GM19467 (cell line): ENCODE measurements around the gene TXNDC2.
A peak's percentile ranks its signal among the peaks of the same experiment; 100 is the strongest.
"Not testable (repeated sequence)": the region's sequence is repeated elsewhere in the genome, so short reads cannot be mapped to it uniquely, and the experiment has no call there.

Experiments used
- ATAC-seq: cut with Tn5 transposase; IDR thresholded peaks from one replicate; pipeline ENCODE4 v1.9.1; 2021; ENCODE audit warnings: mild to moderate bottlenecking, moderate library complexity; ENCODE audit not compliant: unreplicated experiment

The TXNDC2 gene

DNA sequence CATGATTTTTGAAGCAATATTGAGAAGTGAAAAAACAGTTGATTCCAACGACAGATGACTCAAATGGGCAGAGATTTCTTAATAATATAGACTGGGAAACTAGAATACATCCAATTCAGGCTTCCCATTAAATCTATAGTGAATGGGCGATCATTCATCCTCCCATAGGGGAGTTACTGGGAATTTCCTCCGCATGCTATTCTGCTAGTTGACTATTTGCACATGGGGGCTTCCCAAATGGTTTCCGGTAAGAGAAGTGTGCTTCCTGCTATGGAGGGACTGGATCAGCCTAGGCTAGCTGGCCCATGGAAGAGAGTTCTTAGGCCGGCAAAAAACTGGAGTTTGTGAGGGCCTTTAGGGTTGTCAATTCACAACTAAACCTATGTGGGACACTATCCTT is 25.5 kb downstream of the TXNDC2 start:
- no peak for ATAC-seq

DNA sequence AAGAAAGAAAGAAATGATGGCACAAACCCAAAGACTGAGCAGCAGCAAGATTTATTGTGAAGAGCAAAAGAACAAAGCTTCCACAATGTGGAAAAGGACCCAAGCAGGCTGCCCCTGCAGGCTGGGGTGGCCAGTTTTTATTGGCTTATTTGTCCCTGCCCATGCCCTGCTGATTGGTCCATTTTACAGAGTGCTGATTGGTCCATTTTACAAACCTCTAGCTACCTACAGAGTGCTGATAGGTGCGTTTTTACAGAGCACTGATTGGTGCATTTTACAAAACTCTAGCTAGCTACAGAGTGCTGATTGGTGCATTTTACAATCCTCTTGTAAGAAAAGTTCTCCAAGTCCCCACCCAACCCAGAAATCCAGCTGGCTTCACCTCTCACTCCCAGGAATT is 26.5 kb downstream of the TXNDC2 start:
- not testable (repeated sequence) for ATAC-seq

DNA sequence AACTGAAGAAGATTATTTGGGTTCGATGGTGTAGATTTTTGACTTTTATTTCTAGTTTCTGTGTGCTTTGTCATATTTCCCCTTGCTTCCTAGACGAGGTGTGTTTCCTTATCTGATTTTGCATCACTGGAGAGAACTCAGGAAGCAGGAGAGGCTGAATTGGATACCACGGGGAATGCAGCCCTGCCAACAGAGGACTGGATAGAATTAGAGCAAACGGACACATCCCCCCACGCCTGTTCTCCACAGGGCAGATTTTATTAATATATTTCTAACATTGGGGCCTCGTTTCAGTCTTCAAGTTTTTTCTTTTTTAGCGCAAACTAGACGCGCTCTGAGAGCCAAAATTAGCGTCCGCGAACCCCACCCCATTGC is 27.4 kb downstream of the TXNDC2 start:
- no peak for ATAC-seq

DNA sequence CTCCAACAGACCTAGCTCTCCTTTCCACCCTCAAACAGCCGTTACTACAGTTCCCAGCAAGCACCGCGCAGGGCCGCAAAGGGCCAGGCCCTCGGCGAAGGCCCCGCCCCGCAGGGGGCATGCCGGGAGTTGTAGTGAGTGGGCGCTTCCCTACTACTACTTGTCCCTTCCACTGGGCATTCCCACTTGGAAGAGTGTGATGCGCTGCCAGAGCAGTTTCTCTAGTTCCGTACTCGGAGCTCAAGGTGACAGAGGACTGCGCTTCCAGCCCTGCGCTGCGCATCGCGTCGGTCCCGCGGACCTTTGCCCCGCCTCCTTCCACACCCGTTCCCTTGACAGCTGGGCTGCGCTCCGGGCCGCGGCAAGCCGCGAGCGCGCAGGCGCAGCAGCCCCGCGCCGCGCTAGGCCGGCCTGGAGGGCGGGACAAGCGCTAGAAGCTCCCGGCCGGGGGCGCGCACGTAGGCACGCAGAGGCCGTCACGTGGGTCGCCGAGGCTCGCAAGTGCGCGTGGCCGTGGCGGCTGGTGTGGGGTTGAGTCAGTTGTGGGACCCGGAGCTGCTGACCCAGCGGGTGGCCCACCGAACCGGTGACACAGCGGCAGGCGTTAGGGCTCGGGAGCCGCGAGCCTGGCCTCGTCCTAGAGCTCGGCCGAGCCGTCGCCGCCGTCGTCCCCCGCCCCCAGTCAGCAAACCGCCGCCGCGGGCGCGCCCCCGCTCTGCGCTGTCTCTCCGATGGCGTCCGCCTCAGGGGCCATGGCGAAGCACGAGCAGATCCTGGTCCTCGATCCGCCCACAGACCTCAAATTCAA is 28.0 kb downstream of the TXNDC2 start, which contains the start of gene VAPA:
Gene VAPA (plus strand): TSS at position 491 of the 808 bp plus-strand sequence. CDS start 241 bp downstream, at position 732.
- ATAC-seq = peak; percentile 79

DNA sequence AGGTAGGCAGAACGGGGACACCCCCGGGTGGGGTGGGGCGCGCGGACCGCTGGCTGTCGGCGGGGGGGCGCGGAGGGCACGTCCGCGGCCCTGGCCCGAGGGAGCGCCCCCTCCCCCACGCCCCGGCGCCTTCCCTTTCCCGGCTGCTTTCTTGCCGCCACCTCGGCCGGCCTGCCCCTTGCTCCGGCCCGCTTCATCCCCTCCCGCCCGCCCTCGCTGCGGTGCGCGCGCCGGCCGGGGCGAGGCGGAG is 28.5 kb downstream of the TXNDC2 start:
- peak; percentile 21 for ATAC-seq

DNA sequence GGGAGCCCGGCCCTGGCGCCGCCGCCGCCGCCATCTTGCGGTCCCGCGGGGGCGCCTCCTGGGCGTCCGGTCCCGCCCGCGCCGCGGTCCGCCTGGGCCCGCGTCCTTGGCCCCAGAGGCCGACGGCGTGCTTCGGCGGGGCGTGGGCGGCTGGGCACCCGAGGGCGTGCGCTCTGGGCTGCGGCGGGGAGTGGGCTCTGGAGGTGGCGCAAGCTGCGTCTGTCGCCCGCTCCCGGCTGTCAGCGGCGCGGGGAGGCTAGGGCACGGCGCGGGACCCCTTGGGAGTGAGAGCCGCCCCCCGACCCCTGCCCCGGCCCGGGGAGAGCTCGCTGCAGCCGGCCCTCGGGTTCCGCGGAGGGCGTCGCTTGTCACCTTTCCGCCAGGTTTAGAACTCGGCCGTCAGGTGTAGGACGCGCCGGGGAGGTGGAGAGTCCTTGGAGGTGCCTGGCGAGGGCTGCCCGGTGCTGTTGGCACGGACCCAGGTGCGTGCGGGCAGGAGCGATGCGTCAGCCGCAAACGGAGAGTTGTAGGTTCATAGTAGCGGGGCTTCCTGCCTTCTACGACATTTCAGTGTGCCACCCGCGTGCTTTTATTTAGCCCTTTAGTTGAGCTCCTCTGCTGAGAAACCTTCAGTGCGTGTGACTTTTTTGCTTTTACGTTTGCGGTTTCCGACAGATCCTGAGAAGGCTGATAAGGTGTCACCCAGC is 29.0 kb downstream of the TXNDC2 start:
- peak; percentile 22 for ATAC-seq

DNA sequence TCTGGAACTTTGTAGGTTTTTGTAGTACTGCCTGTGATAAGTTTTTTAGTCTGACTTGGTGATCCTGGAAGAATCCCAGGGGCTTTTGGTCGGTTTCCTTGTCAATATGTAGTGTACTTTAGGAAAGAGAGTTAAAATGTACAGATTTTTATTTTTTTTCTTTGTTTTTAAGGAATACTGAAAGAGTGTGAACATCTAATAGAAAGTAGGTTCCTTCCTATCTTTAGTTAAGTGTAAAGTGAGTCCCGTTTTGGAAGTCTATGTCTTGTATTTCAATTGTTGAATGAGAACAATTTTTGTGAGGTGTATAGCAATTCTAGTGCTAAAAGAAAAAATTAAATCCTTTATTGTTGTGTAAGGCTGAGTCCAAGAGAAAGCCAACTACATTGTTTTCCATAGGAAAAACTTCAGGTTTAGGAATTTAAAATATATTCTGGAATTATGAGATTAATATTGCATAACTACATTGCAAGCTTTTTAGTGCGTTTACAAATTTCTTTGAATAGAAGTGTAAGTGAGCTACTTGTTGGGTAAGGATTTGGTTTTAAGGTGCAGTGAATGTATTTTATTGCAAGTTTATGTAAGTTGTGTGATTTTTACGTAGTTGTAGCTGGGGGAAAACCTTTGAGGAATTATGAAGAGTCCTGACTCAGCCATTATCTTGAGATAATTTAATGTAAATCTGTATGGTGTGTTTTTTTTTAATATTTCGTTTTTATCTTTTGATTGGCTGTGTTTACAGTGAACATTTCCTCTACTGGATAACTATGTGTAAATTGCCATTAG is 29.7 kb downstream of the TXNDC2 start:
- ATAC-seq = no peak

DNA sequence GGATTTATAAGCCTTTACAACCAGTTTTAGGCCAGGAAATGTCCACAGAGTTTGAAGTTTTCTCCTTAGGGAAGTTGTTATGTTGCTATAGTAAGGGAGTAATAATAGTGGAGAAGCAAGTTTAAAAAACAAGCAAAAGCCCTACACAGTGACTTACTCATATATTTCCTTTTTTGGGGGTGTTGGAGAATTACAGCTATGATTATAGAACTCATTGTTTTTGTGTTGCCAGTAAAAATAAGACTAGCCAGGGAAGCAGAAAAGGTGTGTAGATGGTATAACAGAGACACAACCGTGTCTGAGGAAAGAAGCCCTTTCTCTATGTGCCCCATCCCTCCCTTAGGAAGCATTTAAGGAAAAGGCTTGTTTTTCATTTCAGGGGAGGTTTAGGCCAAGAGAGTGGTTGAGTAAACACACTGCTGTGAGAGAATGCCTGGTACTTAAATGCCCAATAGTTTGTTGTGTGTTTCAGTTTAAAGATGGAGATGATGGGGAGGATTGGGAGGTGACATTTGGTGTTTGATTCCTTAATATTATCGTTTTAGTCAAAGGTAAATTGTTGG is 30.4 kb downstream of the TXNDC2 start:
- no peak for ATAC-seq

DNA sequence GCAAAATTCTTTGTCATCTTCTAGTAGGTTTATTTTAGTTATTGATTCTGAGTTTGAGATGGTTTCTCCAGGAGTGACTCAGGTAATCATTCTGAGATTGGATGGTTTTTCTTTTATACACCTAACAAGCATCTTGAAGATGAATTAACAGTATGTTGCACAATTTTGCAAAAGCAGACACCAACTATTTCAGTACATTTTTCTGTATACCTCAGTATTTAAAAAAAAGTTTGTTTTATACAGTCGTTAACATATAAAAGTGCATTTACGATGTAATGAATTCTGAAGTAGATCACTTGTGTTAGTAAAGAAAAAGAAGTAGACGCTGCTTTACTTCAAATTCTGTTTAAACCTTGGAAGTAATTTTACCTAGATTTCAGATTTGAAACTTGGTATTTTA is 31.0 kb downstream of the TXNDC2 start:
- ATAC-seq = no peak

DNA sequence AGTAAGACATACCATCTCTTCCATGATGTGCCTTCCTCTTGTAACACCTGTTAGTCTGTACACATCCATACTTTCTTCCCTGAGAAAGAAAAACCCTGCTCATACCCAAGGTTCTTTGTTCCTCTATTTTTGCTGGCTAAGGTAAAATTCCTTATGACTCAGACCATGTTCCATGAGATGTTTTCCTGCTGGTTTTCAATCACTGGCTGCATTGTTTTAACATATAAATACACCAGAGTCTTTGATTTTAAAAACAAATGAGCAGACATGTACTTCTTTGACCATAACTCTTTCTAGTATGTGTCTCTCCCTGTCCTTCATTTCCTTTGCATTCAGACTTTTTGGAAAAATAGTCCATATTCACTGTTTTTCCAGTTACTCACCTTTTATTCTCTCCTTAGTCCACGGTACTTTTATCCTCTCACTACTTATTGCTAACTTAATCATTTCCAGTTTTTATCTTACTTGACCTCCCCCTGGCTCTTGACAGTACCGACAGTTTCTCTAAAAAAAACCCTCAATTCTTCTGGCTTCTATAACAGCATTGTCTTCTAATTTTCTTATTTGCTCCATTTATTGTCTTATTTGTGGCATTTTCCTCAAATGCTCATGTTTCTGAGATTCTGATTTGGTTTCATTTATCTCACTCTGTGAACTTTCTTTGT is 32.4 kb downstream of the TXNDC2 start:
- ATAC-seq = no peak

DNA sequence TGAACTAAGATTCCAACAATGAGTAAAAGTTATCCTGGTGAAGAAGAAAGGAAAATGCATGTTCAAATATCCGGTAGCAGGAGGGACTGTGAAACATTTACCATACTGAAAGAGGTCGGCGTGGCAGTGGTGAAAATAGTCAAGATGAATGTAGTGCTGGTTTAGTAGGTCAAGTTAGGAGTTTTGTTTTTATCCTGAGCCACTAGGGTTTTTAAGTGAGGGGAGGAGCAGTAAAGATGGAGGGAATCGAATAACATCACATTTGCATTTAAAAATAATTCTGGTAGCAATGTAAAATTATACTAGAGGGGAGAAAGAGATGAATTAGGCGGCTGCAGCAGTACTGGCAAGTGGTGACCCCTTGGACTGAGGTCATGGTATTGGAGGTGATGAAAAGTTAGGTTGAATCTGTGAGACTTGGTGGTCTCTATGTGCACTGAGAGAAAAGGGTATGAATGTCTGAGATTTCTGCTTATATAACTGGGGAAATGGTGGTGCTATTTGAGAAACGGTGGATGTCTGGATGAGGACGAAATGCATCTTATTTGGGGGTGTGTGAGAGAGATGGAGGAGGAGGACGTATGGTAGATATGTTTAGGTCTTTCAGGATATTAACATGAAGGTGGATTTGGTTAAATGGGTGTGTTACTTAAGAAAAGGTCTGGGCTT is 33.9 kb downstream of the TXNDC2 start:
- no peak for ATAC-seq

DNA sequence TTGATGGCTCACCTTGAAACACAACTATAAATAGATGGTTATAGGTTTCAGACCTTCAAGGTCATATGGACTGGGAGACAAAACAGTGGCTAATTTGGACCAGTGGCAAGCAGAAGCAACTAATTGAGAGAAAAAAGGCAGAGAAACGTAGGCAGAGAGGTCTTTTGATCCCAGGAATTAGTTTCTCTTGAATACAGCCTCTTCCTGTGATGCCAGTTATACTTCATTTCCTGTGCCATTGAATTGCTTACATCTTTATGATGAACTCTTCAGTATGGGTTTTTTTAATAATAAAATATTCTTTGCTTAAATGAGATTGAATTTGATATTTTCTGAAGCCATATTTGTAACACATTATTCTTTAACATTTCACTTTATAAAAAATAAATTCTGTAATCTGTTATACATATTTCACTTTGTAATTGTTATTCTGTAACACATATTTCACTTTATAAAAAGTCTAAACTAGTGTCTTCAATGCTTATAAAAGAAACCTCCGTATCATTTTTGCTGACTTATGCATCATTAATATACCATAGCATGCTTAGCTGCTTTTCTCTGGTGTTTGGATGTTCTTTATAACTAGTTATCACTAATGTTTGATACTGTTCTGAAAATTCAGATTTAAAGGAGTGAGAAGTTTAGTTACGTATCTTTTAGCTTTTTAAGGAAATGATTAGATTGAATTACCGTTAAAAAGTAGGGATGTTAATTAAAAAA is 37.0 kb downstream of the TXNDC2 start:
- ATAC-seq = no peak

DNA sequence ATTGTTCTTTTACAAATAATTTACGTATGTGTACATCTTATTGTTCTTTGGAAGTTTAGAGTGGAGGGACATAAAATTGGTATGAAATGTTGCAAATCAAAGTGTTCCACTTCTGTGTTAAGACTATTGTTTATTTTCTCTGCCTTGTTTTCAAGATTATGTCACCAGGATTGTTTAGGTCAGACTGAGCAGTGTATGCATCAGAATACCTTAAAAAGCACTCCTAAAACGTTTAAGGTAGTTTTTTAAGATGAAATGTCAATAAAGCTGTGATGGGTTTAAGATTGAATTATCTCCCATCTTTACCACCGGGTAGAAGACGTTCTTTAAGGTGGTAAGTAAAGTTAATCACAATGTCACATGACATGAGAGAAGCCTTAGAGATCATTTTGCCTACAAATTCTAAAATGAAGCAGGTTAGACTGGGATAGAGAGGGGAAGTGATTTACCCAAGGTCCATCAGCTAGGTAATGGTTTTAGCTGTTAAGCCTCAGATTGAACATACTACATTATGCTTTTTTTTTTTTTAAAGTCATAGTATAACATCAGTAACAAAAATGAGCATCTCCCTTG is 38.7 kb downstream of the TXNDC2 start:
- ATAC-seq = no peak

DNA sequence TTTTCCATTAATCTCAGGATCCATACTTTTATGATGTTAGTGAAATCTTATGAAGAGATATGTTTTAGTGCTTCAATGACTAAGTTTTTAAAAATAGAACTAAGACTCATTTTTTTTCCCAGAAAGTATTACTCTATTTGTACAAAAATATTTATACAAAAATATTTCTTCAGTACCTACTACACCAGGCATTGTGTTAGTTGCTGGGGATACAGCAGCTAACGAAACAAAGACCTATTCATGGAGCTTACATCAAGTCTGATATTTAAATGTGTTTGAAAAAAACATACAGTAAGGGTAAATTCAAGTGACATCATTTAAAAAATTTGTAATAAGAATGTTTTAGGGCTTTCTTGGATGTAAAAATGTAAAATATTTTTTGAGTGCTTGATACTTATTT is 39.6 kb downstream of the TXNDC2 start:
- no peak for ATAC-seq

DNA sequence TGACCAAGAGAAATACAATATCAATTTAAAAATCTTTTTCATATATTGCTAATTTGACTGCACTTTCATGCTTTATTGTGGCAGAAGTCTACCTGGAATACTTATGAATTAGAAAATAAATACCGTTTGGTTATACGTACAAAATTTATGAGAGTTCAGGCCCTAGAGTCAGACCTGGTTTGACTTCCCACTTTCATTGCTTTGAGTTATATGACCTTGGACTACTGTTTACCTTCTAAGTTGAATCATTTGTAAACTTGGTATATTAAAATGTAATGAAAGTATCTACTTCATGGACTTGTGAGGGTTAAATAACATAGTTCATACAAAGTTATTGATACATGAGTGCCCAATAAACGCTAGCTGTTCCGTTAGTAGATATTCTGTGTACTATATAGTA is 40.0 kb downstream of the TXNDC2 start:
- ATAC-seq = no peak

DNA sequence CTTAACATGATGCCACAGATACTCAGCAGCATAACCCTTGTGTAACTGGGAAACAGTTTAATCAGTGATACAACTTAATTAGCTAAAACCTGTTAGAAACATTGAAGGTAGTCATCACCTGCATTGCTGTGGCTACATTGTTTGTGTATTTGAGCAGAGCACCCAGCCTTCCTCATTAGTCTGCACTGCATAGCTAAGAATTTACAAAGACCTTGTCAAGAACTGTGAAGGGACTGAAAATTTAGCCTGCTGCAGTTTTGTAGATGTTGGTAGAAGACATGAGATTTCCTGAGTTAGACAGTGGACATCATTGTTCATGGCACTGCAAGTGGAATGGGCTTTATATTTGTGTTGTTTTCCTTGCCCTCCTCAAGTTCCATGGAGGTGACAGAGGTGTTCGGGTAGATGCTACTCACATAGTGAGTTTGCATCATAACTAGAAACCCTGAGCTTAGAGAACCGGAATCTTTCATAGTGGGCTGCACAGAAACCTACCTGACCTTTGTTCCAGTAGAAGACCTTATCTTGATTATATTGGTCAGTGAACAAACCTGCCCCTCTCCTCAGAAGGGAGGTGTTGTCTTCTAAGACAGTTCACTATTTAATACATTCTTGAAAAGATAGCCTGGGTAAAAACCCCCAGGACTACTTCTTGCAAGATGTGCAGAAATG is 40.6 kb downstream of the TXNDC2 start:
- ATAC-seq = no peak

DNA sequence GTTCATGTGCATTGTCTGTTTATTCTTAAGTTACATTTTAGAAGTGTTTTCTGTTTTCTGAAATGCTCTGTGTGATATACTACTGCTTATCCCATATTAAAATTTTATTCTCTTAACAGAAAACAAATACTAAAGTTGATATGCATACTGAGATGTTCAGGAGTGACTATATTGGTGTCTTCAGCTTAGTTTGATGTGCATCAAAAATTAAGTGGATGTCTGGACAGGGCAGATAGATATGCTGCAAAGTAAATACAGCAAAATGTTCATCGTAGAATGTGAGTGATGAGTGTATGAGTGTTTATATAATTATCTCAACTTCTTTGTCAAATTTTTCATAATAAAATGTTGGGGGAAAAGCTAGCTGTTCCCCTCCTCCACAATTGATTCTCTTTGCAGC is 41.2 kb downstream of the TXNDC2 start:
- ATAC-seq = no peak

DNA sequence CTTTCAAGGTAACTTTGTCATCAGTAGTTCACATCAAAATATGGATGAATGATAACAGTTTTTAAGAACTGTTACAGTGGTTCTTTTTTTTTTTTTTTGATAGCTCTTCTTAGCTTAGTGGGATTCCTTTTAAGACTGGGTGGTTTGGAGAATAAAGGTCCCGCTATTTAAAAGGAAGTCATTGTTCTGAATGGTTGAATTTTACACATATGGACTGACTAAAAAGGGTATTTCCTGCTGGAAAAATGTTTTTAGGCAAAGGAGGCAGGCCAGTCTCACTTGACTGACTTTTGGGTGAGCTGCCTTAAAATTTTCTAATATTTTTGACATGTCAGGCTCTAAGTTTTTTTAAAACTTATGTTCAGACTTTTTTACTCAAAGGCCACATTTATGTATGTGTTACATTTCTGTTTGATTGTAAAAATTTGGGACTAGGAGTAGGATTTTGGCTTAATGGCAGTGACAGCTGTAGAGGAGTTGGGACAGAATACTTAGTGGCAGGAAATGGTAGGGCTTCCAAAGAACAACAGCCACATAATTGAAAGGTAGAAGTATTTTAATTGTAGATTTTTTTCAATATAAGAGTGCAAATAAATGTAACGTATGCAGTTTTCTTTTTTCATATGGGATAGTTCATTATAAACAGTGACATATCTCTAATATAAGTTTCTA is 41.8 kb downstream of the TXNDC2 start:
- ATAC-seq = no peak
